ENCODE results near the gene NPBWR2. TPM values are rescaled to one million over a fixed set of nuclear protein-coding genes. Genes with fewer than 3 reads are reported as not detected.
"Not testable (repeated sequence)": the region's sequence is repeated elsewhere in the genome, so short reads cannot be mapped to it uniquely, and the experiment has no call there.

NPBWR2 gene
- polyA plus RNA-seq, 3 donors, result not detected

GRCh38 chr20:64123517-64123916, 16.2 kb upstream of the NPBWR2 start:
- H3K27ac ChIP-seq (ENCODE audit: low read depth, low read length), result not testable (repeated sequence)
- WGBS, 3 donors, result 79 to 90% (median 83%) methylated on average over 11 of the region's 11 CpGs

- WGBS, 3 donors, result 79 to 87% (median 84%) methylated on average over 11 of the region's 11 CpGs
- not testable (repeated sequence) for H3K27ac ChIP-seq (ENCODE audit: low read depth, low read length)
Measured at GRCh38 chr20:64122927-64123326, 15.6 kb upstream of the NPBWR2 start.

GRCh38 chr20:64121586-64121985, 14.2 kb upstream of the NPBWR2 start:
- WGBS, 3 donors, result 80 to 84% (median 82%) methylated on average over 12 of the region's 12 CpGs
- H3K27ac ChIP-seq (ENCODE audit: low read depth, low read length), result no peak overlapping the region

GRCh38 chr20:64119681-64120341, 12.4 kb upstream of the NPBWR2 start:
- no peak overlapping the region for H3K27ac ChIP-seq (ENCODE audit: low read depth, low read length)
- 57 to 61% (median 59%) methylated on average over 13 to 14 of the region's 14 CpGs for WGBS, 3 donors

- 78 to 88% (median 79%) methylated on average over 8 of the region's 8 CpGs for WGBS, 3 donors
- no peak overlapping the region for H3K27ac ChIP-seq (ENCODE audit: low read depth, low read length)
Measured at GRCh38 chr20:64119301-64119680, 11.9 kb upstream of the NPBWR2 start.

GRCh38 chr20:64117432-64117777, 10.0 kb upstream of the NPBWR2 start:
- 67 to 96% (median 68%) methylated on average over 4 to 6 of the region's 6 CpGs for WGBS, 3 donors
- not testable (repeated sequence) for H3K27ac ChIP-seq (ENCODE audit: low read depth, low read length)

- no peak overlapping the region for H3K27ac ChIP-seq (ENCODE audit: low read depth, low read length)
- WGBS, 3 donors, result 75 to 88% (median 88%) methylated on average over 15 to 17 of the region's 17 CpGs
Measured at GRCh38 chr20:64116541-64117431, 9.4 kb upstream of the NPBWR2 start.

GRCh38 chr20:64116016-64116415, 8.7 kb upstream of the NPBWR2 start:
- H3K27ac ChIP-seq (ENCODE audit: low read depth, low read length), result no peak overlapping the region
- WGBS, 3 donors, result 77 to 86% (median 84%) methylated on average over 21 of the region's 21 CpGs

- no peak overlapping the region for H3K27ac ChIP-seq (ENCODE audit: low read depth, low read length)
- WGBS, 3 donors, result 67 to 83% (median 76%) methylated on average over 14 of the region's 14 CpGs
Measured at GRCh38 chr20:64115171-64115911, 8.0 kb upstream of the NPBWR2 start.

GRCh38 chr20:64114356-64114971, 7.1 kb upstream of the NPBWR2 start:
- H3K27ac ChIP-seq (ENCODE audit: low read depth, low read length), result no peak overlapping the region
- WGBS, 3 donors, result 74 to 82% (median 78%) methylated on average over 14 of the region's 14 CpGs

GRCh38 chr20:64113796-64114355, 6.5 kb upstream of the NPBWR2 start:
- 74 to 83% (median 80%) methylated on average over 13 of the region's 13 CpGs for WGBS, 3 donors

GRCh38 chr20:64113444-64113775, 6.0 kb upstream of the NPBWR2 start:
- H3K27ac ChIP-seq (ENCODE audit: low read depth, low read length), result no peak overlapping the region
- 47 to 75% (median 66%) methylated on average over 6 of the region's 6 CpGs for WGBS, 3 donors

More at GRCh38 chr20:64113796-64114355, 6.5 kb upstream of the NPBWR2 start:
- H3K27ac ChIP-seq (ENCODE audit: low read depth, low read length), result no peak overlapping the region

- WGBS, 3 donors, result 76 to 84% (median 80%) methylated on average over 18 of the region's 18 CpGs
- H3K27ac ChIP-seq (ENCODE audit: low read depth, low read length), result no peak overlapping the region
Measured at GRCh38 chr20:64112691-64113443, 5.5 kb upstream of the NPBWR2 start.

- 54 to 80% (median 58%) methylated on average over 19 of the region's 19 CpGs for WGBS, 3 donors
- no peak overlapping the region for H3K27ac ChIP-seq (ENCODE audit: low read depth, low read length)
Measured at GRCh38 chr20:64111841-64112641, 4.7 kb upstream of the NPBWR2 start.

- H3K27ac ChIP-seq (ENCODE audit: low read depth, low read length), result no peak overlapping the region
- 88 to 91% (median 91%) methylated on average over 10 of the region's 10 CpGs for WGBS, 3 donors
Measured at GRCh38 chr20:64110411-64111068, 3.2 kb upstream of the NPBWR2 start.

GRCh38 chr20:64109831-64110391, 2.5 kb upstream of the NPBWR2 start:
- H3K27ac ChIP-seq (ENCODE audit: low read depth, low read length), result no peak overlapping the region
- 69 to 72% (median 72%) methylated on average over 16 of the region's 16 CpGs for WGBS, 3 donors

Data from adipose tissue (tissue), 3 donors.